ENCODE measurements around the gene MIS12.

MIS12 gene

DNA sequence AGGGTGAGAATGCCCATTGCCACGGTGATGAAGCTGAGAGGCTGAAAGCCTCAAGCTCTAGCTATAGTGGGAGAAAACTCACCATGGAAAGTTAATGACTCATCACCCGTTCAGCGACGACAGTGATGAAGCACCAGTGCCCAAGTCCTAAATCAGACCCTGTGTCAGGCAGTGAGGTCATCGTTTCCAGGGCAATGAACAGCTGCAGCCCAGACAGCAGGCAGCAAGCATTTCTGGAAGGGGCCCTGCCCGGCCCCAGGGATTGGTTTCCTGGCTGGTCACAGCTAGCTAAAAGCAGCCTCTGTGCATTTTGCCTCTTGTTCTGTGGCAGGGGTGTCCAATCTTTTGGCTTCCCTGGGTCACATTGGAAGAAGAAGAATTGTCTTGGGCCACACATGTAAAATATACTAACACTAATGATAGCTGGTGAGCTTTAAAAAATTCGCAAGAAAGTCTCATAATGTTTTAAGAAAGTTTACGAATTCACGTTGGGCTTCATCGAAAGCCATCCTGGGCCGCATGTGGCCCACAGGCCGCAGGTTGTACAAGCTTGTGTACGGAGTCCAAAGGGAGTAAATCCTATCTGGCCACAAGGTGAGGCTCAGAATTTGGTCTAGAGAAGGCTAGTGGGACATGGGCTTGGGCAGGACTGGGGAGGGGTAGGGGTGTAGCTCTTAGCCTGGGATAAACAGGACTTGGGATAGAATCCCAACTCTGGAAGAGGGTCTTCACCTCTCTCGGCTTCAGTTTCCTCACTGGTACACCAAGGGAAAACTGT lies 40.6 kb downstream of the MIS12 start:
- Histone ChIP-seq H3K9me3 (ENCODE audit: insufficient read depth, low read length, severe bottlenecking) (no peaks in the 10 kb centered on the region), H2AFZ (ENCODE audit: low read depth, low read length) (no peak overlapping the region), H3K36me3 (ENCODE audit: insufficient read depth, low read length) (peaks cover 10% of the 10 kb centered on the region), H4K20me1 (ENCODE audit: insufficient read depth, low read length) (no peaks in the 10 kb centered on the region), H3K4me1 (ENCODE audit: insufficient read depth, low read length) (no peaks in the 10 kb centered on the region), H3K27me3 (ENCODE audit: insufficient read depth, low read length, poor library complexity) (no peaks in the 10 kb centered on the region), H3K4me3 (ENCODE audit: low read depth in 1 of 2, low read length in 2 of 2) (no peak overlapping the region), H3K79me2 (ENCODE audit: insufficient read depth, low read length) (no peaks in the 10 kb centered on the region), H3K9ac (ENCODE audit: low read depth, low read length) (no peak overlapping the region), H3K27ac (ENCODE audit: low read length) (no peak overlapping the region), H3K4me2 (ENCODE audit: insufficient read depth, low read length) (no peak overlapping the region)
- ATAC-seq (ENCODE audit: insufficient read depth, low read depth) = no peak
- DNase-seq = no peak
- TF ChIP-seq, protein P1, sequence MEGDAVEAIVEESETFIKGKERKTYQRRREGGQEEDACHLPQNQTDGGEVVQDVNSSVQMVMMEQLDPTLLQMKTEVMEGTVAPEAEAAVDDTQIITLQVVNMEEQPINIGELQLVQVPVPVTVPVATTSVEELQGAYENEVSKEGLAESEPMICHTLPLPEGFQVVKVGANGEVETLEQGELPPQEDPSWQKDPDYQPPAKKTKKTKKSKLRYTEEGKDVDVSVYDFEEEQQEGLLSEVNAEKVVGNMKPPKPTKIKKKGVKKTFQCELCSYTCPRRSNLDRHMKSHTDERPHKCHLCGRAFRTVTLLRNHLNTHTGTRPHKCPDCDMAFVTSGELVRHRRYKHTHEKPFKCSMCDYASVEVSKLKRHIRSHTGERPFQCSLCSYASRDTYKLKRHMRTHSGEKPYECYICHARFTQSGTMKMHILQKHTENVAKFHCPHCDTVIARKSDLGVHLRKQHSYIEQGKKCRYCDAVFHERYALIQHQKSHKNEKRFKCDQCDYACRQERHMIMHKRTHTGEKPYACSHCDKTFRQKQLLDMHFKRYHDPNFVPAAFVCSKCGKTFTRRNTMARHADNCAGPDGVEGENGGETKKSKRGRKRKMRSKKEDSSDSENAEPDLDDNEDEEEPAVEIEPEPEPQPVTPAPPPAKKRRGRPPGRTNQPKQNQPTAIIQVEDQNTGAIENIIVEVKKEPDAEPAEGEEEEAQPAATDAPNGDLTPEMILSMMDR (IDR thresholded peaks at IDR 0.05; ENCODE audit: borderline replicate concordance, extremely low read depth, low read length, poor library complexity, severe bottlenecking) = no peak
- no peak for TF ChIP-seq EZH2 (IDR thresholded peaks at IDR 0.05; ENCODE audit: borderline replicate concordance, low read depth, low read length, severe bottlenecking)

DNA sequence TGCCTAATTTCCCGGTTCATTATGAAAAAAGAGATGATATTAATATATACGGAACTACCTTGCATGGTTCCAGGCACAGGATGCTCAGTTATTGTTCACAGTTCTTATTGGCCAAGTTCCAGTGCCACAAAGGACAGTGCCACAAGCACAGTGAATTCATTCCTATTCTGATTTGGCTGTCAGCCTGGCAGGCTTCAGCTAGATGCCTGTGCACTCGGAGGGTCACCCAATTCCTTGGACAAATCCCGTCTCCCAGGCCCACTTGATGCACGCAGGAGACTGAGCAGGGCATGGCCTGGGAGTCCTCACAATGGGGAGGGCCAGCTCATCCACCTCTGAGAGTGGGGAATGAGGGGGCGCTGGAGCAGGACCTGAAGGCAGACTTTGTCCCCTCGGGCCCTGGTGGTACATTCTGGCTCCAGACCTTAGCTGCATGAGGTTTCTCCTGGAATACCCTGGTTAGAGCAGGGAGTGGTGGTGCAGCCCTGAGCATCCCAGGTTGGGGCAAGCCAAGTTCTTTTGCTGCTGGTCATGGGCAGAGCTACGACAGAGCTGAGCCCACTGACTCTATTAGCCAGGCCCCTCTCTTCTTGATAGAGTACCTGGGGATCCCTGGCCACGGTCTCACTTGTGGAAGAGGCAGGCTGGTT lies 41.4 kb downstream of the MIS12 start:
- DNase-seq = no peak
- Histone ChIP-seq H3K4me1 (ENCODE audit: insufficient read depth, low read length) (no peaks in the 10 kb centered on the region), H3K9me3 (ENCODE audit: insufficient read depth, low read length, severe bottlenecking) (no peaks in the 10 kb centered on the region), H4K20me1 (ENCODE audit: insufficient read depth, low read length) (no peaks in the 10 kb centered on the region), H2AFZ (ENCODE audit: low read depth, low read length) (no peak overlapping the region), H3K4me3 (ENCODE audit: low read depth in 1 of 2, low read length in 2 of 2) (no peak overlapping the region), H3K27ac (ENCODE audit: low read length) (no peak overlapping the region), H3K27me3 (ENCODE audit: insufficient read depth, low read length, poor library complexity) (no peaks in the 10 kb centered on the region), H3K4me2 (ENCODE audit: insufficient read depth, low read length) (no peak overlapping the region), H3K9ac (ENCODE audit: low read depth, low read length) (no peak overlapping the region), H3K36me3 (ENCODE audit: insufficient read depth, low read length) (peaks cover 10% of the 10 kb centered on the region), H3K79me2 (ENCODE audit: insufficient read depth, low read length) (no peaks in the 10 kb centered on the region)
- ATAC-seq (ENCODE audit: insufficient read depth, low read depth) = no peak
- TF ChIP-seq EZH2 (IDR thresholded peaks at IDR 0.05; ENCODE audit: borderline replicate concordance, low read depth, low read length, severe bottlenecking) = no peak
- TF ChIP-seq, protein P1 (IDR thresholded peaks at IDR 0.05; ENCODE audit: borderline replicate concordance, extremely low read depth, low read length, poor library complexity, severe bottlenecking) = no peak

DNA sequence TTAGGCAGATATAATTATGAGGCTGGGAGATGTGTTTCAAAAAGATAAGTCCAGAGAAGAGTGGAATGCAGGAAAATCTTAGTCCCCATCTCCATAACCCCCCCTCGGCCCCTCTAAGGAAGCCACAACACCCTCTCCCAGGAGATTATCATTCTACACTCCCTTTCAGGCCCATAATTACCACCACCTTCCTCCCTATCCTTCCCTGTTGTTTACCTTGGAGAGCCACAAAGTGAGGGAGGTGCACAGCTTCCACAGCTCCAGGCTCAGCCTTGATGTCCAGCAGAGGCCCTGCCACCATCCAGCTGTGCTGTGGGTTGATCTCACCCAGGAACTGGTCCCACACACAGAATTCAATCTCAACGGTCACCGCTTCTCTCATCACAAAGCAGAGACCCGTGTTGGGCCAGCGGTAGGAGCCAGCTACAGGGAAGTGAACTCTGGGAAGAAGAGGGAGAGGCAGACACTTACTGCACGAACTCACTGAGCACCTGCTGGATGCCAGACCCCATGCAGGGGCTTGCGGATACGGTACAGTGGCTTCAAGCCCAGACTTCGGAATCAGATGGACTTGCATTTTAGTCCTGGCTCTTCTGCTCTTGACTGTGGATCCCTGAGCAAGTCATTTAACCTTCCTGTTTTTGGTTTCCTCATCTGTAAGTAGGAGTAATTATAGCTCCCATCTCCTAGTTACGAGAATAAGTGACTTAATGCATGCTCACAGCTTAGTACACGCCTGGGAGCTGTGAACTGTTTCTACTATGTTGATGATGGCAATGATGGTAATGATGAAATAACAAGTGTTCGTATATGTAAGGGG lies 44.1 kb downstream of the MIS12 start:
- DNase-seq (no peak), ATAC-seq (ENCODE audit: insufficient read depth, low read depth) (no peak)
- H3K4me2 ChIP-seq (ENCODE audit: insufficient read depth, low read length) = no peak overlapping the region
- TF ChIP-seq EZH2 (IDR thresholded peaks at IDR 0.05; ENCODE audit: borderline replicate concordance, low read depth, low read length, severe bottlenecking) = no peak
- TF ChIP-seq, protein P1 (IDR thresholded peaks at IDR 0.05; ENCODE audit: borderline replicate concordance, extremely low read depth, low read length, poor library complexity, severe bottlenecking) = no peak
- no peaks in the 10 kb centered on the region for H3K9me3 ChIP-seq (ENCODE audit: insufficient read depth, low read length, severe bottlenecking)
- H3K79me2 ChIP-seq (ENCODE audit: insufficient read depth, low read length) = no peaks in the 10 kb centered on the region
- H4K20me1 ChIP-seq (ENCODE audit: insufficient read depth, low read length) = no peaks in the 10 kb centered on the region
- no peak overlapping the region for H2AFZ ChIP-seq (ENCODE audit: low read depth, low read length)
- H3K27ac ChIP-seq (ENCODE audit: low read length) = no peak overlapping the region
- no peak overlapping the region for H3K9ac ChIP-seq (ENCODE audit: low read depth, low read length)
- H3K36me3 ChIP-seq (ENCODE audit: insufficient read depth, low read length) = peaks cover 8% of the 10 kb centered on the region
- H3K4me1 ChIP-seq (ENCODE audit: insufficient read depth, low read length) = no peaks in the 10 kb centered on the region
- no peaks in the 10 kb centered on the region for H3K27me3 ChIP-seq (ENCODE audit: insufficient read depth, low read length, poor library complexity)
- H3K4me3 ChIP-seq (ENCODE audit: low read depth in 1 of 2, low read length in 2 of 2) = no peak overlapping the region

Measured in DND-41 (cell line).